Nucleus accumbens (tissue), 56 donors: Measurements from ENCODE around the gene TP53TG5.
"Not testable (repeated sequence)": the region's sequence is repeated elsewhere in the genome, so short reads cannot be mapped to it uniquely, and the experiment has no call there.

Experiments
- DNase-seq, 56 donors: peaks; one replicate each; lab custom pipeline; 2025; lab: John Stamatoyannopoulos, UW

The TP53TG5 gene

DNA sequence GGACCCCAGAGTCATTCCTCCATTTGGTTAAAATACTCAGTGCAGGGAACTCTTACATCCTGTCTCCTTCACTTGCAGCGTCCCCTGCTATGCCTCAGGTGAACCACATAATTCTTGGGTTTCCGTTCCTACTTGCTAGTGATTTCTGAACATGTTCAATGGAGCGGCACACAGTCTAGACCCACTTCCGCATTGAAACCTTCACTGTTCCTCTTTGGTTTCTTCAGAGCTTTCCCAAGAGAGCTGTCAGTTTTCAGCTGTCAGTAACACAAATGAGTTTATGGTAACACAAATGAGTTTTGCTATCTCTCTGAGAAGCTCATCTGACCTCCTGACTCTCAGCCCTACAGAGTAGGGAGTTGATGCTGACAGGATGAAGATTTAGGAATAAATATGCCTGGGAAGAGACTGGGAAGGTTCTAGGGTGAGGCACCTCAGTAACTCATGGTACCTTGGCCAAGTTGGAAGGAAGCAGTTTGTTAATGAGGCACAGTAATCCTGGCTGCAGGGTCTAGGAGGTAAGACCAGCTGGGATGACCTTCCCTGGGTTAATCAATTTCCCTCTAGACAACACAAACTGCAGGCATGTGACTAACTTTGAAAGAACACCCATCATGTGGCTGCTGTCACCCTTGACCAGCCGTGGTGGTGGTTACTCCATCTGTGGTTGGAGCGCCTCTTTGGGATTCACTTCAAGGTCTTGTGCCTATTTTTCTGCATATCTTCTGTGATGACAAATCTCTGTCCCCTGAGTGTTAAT is 9.7 kb downstream of the TP53TG5 start:
- no peak for DNase-seq

DNA sequence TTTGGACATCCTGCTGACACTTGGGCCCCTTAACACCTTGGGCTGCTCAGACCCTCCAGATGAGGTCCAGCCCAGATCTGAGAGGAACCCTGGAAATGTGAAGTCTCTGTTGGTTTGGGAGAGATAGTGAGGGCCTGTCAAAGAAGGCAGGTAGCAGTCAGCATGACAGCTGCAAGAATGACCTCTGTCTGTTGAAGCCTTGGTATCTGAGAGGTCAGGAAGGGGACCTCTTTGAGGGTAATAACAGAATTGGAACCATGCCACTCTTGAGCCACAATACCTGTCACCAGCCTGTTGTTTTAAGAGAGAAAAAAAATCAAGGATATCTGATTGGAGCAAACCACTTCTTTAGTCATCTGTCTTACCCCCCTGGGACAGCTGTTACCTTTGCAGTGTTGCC is 11.0 kb downstream of the TP53TG5 start:
- no peak for DNase-seq

DNA sequence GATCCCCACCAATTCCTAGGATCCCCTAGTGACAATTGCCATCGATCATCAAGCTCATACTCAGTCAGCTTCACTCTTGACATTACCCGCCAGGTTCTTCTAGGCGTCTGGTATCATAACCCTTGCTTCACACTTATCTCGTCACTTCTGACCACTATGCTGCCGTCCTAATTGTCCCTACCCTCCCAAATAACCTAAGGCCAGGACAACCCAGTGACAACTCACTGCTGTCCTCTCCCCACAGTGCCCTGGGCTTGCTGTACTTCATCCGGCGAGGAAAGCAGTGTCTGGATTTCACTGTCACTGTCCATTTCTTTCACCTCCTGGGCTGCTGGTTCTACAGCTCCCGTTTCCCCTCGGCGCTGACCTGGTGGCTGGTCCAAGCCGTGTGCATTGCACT is 11.5 kb downstream of the TP53TG5 start:
- no peak for DNase-seq

DNA sequence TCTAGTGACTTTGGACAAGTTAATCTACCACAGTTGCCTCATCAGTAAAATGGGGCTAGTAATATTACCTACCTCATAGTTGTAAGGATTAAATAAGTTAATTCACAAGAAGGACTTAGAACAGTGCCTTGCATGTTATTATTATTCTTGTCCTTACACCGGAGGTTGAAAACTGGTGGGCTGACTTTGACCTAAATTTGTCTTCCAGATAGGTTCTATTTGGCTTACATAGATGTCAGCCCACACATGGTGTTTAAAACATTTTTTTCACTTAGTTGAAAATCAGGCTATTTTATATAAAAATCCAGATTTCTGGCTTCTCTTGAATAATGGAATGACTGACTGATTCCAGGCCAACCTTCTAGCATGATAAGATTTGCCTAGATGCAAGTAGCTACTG is 11.9 kb downstream of the TP53TG5 start:
- DNase-seq = no peak

DNA sequence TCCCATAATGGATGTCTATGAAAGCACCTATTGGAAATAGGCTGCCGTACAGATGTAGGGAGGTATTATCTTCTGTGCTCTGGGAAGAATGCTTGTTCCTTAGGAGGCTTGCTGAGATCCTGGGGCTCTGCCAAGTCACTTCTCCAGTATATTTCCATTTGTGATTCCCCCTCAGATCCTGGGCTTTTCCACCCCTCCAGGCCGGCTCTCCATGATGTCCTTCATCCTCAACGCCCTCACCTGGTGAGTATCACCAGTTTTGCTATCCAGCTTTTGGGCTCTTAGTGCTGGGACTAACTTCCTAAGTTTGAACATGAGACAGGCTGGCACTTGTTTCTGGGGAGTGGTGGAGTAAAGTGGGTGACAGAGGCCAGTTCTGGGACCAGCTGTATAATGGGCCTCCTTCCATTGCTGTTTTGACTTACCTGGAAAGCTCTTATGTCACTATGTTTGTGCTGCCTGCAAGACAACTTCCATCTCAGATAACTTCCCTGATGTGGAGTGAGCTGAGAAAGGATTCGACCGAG is 12.6 kb downstream of the TP53TG5 start:
- DNase-seq = no peak

DNA sequence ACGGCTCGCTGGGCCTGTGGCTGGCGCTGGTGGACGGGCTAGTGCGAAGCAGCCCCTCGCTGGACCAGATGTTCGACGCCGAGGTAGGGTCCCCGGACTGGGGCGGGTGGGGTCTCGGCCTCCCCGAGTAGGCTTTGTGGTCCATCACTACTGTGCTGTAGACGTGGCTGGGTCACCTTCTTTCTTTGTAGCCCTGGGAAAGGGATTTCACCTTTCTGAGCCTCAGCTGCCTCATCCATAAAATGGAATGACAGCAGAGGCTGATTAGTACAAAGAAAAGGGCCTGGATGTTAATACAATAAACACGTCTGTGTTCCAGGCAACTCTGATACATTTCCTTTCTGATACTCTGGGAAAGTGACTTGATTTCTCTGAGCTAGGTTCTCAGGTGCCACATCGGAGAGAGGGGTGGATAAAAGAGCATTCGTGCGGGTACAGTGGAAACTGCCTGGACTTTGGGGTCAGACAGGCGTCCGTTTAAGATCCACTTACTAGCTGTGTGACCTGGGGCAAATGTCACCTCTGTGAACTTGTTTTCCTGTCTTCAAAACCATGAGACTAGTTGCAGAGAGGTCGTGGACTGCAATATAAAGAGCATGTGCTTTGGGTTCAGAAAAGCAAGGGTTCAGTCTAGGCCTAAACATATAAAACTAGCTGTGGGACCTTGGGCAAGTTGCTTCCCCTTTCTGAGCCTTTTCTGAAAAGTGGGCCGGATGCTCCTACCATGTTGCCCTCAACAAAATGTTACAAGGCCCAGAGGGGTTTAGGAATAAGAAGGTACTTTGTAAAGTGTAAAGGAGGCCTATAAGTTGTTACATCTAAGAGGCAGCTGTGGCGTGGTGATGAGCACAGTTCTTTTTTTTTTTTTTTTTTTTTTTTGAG is 14.3 kb downstream of the TP53TG5 start:
- no peak for DNase-seq

DNA sequence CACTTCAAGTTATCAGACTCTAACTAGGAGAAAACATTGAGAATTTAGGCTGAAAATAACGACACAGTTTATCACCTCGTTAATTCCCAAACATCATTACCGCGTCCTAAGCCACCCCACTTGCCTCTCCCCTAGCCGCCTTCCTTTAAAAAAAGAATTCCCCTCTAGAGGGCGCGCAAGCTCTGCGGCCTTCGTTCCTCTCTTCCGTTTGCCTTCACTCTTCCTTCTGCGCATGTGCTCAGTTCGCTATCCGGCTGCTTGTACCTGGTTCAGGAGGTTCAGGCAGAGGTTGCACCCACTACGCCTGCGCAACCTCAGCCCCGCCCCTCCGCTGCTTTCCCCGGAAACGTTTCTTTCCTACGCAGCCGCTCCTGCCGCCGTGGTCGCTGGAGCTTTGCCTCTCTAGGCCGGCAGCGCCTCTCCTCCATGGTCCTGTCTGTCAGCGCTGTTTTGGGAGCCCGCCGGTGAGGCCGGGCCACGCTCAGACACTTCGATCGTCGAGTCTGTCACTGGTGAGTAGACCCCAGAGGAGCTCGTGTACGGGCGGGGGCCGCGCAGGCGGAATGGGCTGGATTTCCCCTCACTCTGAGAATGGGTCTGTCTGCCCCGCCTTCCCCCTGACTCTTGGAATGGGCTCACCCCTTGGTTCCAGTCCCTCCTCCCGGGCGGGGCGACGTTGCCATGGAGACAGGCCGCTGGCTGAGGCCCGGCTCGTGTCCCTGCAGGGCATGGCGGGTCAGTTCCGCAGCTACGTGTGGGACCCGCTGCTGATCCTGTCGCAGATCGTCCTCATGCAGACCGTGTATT is 15.1 kb downstream of the TP53TG5 start, which contains the start of gene SYS1:
TSS of gene SYS1 (plus strand) at position 353 of the 807 bp plus-strand sequence. CDS start at position 729, 376 bp downstream.
- DNase-seq = peak; percentile 85 to 100 (median 97)

DNA sequence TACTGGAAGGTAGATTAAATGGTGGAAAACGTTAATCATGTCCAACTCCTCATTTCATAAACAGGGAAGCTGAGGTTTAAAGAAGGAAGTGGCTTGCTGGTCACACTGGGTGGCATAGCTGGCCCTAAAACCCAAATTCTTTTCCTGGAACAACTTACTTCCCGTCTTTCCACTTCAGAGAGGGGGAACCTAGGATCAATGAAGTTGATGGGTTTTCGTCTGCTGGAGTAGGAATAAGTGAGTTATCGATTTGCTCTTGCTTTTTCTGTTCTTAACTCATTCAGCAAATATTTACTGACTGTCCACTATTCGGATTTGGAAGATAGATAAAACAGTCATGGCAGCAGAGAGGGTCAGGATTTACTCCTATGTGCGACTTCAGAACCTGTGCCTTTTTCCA is 16.3 kb downstream of the TP53TG5 start:
- DNase-seq = no peak

DNA sequence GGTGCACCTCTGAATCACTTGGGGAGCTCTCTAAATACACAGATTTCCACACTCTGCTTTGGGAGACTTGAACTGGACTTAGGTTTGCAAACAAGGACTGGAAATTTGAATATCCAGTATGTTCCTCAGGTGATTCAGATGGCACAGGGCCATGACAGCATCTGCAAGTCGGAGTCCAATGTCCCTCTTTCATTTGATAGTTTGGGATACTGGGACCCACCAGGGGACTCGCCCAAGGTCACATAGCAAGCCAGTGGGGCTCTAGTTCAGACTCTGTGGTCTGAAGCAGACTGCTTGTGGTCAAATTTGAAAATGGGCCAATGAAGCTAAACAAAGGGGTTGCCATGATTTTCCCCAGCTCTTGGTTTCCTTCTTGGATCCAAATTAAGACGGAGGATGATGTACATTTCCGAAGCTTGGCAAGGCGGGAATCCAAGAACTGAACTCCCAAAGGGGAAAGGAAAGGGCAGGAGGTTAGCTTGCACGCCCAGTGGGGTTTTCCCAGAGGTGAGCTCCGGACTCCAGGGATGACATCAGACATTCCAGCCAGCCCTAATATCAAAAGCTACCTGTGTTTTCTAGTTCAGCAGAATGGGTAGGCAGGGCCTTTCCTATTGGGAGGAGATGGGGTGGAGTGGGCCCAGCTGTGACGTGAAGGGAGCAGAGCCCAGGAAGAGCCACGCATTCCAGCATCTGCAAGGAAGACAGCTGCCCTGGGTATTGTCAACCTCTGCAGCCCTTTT is 18.5 kb downstream of the TP53TG5 start:
- no peak for DNase-seq

DNA sequence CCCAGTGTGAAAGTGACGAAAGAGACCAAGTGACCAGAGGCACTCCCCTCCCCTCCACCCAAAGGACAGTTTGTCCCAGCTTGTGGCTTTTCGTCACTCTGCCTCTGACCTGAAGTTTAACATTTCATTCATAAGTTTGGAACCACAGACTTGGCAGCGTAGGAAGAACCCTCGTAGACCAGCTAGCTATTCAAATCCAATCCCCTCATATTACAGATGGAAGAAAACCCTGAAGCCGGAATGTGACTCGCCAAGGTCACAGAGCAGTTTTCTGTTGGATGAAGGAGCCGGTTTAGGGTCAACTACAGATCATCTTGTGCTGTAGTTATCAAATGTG is 19.1 kb downstream of the TP53TG5 start:
- no peak for DNase-seq

DNA sequence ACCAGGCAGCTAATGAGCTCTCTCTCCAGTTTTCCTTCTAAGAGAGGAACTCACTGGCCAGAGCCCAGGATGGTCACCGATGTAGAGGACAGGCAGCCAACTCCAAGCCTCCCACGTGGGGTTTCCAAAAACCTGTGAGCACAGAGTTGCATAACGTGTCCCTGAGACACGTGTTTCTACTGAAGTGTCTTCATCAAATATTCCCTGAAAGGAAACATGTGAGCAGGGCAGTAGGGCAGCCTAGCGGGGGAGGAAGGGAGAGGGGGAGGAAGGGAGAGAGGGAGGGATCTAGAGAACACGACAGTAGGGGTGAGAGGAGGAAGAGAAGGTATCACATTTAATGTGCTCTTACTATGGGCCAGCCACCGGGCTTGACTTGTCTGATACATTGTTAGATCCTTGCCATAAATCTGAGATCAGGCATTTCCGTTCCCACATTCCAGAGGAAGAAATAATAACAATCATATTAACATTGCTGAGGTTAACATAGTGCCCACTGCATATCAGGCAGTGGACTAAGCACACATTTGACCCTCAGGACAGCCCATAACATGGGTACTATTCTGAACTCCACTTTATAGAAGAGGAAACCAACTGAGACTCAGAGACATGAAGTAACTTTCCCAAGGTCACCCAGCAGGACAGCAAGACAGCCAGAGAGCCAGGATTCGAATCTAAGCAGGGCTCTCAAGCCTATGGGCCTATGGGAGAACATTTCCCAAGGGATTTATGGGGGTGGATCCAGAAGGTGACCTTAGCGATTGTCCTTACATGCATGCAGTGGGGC is 19.6 kb downstream of the TP53TG5 start:
- peak in 43 of 56 donors; percentile 11 to 84 (median 40) for DNase-seq

DNA sequence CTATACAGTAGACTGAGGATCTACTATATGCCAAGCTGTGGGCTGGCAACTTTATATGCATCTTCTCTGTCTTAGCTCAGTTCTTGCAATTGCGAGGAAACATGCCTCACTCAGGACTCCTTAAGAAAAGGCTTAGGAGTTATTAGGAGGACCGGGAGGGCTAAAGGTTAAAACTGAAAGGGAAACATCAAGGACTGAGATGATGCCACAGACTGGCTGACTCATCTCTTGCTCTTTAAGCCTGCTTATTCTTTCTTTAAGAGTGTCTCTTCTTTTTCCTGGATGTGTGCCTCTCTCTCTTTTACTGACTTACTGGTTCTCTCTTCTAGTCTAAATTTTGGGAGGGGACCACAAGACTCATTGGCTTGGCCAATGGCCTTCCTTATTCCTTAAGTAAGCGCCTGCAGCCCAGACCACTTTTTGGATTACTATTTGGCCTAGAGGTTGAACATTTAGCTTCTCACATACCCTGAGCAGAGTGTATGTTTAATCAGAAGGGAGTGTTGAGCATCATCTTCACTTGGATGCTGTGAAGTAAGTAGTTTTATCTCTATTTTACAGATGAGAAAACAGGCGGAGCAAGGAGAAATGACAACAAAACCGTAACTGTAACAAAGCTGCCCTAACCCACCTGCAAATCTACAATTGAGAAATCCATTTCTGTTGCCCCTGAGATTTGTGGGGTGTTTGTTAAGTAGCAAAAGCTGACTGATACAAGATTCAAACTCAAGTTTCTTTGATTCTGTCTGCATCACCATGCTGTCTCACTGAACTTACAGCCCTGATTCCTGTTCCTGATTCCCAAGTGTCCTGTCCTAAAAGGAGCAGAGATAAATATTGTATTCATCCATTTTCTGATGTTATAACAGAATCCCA is 22.7 kb downstream of the TP53TG5 start:
- DNase-seq = no peak

DNA sequence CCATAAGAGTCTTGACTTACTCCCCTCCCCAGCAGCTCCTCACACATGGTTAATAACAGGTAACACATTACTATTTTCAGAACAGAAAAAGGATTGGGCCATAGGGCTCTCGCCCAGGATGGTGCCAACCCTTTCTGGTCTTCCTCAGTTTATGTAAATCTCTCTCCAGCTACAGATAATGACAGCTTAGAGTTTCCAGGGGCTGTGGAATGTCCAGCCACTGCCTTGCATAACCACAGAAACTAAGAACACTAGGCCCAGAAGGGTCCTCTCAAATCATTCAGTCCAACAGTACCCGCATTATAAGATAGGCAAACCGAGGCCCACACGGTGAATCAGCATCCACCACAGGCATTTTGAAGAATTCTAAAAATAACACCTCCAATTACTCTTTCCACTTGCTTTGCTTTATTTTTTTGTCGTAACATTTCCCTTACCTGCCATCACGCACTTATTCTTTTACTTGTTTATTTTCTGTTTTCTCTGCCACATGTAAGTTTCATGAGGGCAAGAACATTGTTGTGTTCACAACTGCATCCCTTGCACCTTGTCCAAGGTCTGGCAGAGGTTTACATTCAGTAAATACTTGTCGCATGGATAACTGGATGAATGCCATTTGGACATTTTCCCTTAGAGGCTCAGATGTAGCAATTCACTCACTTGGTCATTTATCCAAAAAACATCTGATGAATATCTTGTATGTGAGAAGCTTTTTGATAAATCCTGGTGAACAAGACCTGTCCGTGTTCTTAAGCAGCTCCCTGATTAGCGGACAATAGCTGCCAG is 23.5 kb downstream of the TP53TG5 start:
- DNase-seq = no peak

DNA sequence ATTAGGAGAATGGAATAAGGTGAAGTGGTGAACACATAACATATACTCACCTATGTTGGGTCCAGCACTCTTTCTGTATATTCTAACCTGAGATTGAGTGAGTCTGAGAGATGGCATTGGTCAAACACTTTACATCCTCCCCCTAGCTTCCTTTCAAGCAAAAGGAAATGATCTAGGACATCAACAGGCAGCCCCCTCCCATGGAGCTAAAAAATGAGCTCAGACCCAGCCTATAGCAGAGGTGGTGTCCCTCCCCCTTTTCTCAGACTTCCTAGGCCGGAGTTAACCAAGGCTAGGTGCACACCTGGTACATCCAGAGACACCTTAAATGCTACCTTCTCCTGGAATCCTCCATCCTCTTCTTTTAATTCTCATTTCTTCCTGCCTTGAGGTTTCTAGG is 24.4 kb downstream of the TP53TG5 start:
- no peak for DNase-seq

DNA sequence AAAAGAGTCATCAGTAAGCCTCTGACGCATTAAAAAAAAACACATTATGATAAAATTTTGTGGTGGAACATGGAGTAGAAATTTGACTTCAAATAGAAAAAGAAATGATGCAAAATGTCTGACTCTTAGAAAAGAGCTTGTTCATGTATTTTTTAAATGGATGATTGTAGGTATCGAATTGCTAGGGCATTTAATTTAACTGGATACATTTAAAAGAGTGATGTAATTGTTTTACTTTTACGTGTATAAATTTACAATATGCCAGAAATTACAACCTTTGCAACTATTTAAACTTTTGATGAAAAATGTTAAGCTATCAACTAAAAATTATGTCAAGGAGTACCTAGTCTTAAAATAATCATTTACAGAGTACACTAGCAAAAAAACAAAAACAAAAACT is 25.4 kb downstream of the TP53TG5 start:
- DNase-seq = no peak

DNA sequence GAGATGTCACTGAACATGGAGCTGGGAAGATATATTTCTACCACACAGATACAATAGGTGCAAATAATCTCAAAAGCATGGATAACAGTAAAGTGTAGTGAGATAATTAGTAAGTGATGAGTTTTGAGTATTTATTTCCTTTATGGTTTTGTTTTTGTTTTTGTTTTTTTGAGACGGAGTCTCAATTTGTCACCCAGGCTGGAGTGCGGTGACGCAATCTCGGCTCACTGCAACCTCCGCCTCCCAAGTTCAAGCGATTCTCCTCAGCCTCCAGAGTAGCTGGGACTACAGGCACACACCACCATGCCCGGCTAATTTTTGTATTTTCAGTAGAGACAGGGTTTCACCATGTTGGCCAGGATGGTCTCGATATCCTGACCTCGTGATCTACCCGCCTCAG is 27.3 kb downstream of the TP53TG5 start:
- DNase-seq = not testable (repeated sequence)

DNA sequence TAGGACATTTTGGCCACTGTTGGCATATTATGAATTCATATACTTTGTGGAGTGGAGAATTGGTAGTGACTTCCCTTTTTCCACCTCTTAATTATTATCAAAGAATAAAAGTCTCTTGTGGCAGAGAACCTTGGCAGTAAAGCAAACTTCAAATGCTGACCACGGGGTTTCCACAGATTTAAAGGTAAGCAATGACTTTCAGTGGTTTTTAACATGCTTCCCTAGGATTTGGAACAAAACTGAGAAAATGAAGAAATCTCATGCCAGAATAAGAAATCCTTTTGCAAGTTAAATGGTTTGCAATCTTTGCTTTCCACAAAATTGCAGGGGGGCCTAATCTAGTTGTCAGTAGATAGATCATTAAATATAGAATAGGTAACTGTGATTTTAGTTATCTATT is 27.9 kb downstream of the TP53TG5 start:
- DNase-seq = no peak
